NCI-H82 (cell line): ENCODE measurements around the gene NOC2L.
"Not testable (repeated sequence)": the region's sequence is repeated elsewhere in the genome, so short reads cannot be mapped to it uniquely, and the experiment has no call there.

Experiments used
- DNase-seq: peaks from one replicate; lab custom pipeline; 2025; lab: John Stamatoyannopoulos, UW

Gene NOC2L

DNA sequence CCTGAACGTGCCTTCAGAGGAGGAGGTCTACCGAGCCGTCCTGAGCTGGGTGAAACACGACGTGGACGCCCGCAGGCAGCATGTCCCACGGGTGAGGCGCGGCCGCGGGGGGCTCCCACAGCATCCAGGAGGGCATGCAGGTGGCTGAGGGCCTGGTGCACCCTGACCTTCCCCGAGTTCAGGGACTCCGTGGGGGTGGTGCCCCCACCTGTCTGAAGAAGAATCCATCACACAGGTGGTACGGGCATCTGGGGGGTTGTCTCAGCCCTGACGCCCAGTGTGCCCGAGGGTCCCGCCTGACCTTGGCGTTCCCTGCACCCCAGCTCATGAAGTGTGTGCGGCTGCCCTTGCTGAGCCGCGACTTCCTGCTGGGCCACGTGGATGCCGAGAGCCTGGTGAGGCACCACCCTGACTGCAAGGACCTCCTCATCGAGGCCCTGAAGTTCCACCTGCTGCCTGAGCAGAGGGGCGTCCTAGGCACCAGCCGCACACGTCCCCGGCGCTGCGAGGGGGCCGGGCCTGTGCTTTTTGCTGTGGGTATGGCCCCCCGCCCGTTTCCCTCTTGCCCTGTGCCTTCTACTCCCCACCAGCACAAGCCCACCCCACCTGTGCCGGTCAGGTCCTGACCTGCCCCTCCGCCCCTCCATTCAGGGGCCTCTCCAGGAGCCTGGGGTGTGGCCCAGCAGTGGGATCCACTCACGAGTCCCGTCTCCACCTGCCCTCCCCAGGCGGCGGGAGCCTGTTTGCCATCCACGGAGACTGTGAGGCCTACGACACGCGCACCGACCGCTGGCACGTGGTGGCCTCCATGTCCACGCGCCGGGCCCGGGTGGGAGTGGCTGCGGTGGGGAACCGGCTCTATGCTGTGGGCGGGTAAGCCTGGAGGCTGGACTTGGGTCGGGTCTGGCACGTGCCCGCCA lies 3.6 kb upstream of the NOC2L start:
- no peak for DNase-seq

DNA sequence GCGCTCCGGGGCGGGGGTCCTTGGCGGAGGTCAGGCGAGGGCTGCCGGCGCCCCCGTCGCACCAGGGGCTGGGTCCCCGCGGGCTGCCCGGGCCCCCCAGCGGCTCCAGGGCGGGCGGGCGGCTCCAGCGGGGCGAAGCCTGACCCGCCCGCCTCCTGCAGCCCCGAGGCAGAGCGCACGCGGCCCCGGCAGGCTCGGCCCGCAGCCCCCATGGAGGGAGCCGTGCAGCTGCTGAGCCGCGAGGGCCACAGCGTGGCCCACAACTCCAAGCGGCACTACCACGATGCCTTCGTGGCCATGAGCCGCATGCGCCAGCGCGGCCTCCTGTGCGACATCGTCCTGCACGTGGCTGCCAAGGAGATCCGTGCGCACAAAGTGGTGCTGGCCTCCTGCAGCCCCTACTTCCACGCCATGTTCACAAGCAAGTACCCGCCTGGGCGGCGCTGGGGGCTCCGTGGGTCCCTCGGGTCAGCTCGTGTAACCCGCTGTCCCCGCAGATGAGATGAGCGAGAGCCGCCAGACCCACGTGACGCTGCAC lies 2.1 kb upstream of the NOC2L start:
- DNase-seq = no peak

DNA sequence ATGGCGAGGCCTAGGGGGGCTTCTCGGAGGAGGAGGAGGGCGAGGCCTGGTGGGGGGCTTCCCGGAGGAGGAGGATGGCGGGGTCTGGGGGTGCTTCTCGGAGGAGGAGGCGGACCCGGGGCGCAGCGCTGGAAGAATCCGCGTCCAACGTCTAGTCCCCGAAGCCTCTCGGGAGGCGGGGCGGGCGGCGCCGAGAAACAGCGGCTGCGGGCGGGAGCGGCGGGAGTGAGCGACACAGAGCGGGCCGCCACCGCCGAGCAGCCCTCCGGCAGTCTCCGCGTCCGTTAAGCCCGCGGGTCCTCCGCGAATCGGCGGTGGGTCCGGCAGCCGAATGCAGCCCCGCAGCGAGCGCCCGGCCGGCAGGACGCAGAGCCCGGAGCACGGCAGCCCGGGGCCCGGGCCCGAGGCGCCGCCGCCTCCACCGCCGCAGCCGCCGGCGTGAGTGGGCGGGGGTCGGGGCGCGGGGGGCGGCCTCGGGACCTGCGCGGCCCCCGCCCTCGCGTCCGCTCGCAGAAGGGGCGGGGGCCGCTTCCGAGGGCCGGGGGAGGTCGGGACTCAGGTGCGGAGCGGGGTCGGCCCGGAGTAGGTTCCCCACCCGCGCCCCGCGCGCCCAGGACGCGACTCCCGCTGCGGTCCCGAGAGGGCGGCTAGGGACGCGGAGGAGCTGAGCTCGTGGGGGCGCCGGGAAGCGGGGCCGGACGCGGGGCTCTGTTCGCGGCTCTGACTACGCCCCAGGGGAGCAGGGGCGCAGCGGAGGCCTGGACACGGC lies 1.5 kb upstream of the NOC2L start, which contains the start of gene KLHL17:
TSS of gene KLHL17 (plus strand) at position 222 of the 769 bp plus-strand sequence. CDS start at position 332, 110 bp downstream.
- peak; percentile 84 for DNase-seq

DNA sequence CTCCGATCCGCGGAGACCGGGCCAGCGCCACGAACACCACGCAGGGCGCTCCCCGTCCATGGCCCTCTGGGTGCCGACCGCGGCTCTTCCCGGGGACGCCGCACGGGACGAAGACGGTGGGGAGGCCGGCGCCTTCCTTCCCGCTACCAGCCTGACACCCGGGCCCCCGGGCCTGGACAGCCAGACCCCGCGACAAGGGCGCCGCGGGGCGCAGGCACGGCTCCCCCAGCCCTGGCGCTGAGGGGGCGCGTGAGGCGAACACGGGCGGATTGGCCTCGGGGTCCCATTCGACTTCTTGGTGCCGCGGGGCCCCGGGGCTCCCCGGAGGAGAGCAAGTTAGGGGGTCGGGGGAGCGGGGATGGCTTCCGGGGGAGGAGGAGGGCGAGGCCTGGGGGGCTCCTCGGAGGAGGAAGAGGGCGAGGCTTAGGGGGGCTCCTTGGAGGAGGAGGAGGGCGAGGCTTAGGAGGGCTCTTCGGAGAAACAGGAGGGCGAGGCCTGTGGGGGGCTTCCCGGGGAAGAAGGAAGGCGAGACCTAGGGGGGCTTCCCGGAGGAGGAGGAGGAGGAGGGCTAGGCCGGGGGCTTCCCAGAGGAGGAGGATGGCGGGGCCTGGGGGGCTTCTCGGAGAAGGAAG lies 791 bp upstream of the NOC2L start:
- no peak for DNase-seq

DNA sequence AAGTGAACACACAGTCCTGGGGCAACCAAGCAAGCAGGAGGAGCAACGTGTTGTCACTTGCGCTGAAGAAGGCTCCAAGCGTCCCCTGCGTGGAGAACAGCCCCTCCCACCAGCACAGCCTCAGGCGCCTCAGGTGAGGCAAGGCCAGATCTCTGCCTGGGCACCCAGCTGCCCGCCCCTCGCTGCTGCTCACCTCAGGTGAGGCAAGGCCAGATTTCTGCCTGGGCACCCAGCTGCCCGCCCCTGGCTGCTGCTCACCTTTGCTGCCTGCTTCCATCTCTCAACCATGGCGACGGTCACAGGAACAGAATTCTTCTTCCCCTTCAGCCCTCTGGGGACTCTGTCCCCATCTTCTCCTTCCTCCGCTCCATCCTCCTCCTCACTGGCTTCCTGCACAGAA lies 2.4 kb downstream of the NOC2L start:
- DNase-seq = no peak

DNA sequence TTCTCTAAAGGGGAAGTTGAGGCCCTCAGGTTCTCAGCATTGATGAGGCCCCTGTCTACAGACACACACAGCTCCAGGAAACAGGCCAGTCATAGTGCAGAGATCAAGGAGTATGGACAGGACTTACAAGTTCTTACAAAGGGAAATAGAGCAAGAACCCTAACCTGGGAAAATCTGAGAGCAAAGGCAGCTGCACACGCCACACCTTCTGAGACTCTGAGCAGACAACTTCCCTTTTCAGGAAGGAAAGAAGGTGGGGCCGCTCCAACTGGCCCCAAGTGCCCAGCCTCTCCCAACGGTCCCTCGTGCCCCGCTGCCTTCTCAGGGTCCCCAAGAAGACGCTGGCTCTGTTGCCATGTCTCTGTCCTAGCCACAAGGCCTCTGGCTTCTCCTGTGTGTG lies 3.6 kb downstream of the NOC2L start:
- DNase-seq = no peak

DNA sequence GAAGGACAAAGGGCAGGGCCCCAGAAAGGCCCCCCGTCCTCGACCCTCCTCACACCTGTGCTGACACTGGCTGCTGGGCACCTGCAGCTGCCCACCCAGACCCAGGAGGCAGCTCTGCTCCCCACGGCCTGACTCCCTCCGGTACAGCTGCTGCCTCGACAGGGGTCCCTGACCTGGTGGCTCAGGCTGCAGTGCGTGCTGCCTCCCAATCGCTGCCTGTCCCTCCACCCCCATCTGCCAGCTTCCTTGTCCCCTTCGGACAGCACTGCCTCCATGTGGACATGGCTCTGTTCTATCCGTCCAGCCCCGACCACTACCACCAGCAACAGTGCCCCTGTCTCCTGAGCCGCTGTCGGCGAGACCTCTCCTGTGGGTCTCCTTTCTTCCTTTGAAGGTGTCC lies 4.1 kb downstream of the NOC2L start:
- DNase-seq = no peak

DNA sequence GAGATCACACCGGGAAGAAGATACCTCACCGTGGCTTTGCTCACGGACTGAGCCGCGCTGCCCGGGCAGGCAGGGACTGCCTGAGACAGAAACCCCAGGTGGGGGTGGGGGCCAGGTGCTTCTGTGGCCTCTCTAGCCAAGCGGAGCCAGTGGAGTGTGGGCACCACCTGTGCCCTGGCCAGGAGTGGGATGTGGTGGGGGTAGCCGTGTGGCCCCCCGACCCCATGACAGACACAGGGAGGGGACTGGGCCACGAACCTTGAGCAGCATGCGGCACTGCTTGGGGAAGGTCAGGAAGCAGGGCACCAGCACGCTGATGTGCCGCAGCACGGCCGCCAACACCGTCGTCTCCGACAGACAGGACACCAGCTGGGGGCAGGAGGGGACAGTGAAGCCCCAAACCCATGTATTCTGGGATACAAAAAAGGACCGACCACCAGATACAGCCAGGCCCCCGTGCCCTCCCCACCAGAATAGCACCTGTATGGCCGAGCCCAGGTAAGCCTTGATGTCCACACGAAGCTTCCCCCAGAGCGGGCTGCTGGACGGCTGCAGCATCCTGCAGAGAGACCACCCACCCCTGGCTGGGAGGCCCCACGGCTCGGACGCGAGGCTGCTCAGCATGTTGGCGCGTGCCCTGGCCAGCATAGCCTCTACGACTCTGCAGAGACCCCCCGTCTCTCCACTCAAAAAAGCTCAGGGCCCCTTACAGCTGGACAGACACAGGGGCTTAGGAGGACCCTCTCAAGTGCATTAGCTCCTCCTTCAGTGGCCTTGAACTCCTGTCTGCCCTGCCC lies 5.3 kb downstream of the NOC2L start:
- no peak for DNase-seq

DNA sequence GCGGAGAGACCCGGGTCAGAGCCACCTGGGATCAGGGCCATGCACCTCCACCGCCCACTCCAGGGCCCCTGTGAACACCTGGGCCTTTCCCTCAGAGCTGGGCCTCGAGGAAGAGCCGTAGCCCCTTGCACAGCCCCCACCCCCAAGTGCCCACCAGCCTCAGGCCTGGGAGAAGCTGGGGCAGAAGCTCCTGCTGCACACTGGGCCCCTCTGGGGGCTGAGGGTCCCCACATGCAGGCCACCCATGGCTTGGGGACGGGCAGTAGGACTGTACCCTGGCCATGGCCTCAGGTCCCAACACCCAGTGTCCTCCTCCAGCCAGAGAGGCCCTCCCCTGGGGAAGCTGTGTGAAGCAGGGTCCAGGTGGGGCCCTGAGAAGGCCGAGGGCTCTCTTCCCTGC lies 6.5 kb downstream of the NOC2L start:
- DNase-seq = no peak

DNA sequence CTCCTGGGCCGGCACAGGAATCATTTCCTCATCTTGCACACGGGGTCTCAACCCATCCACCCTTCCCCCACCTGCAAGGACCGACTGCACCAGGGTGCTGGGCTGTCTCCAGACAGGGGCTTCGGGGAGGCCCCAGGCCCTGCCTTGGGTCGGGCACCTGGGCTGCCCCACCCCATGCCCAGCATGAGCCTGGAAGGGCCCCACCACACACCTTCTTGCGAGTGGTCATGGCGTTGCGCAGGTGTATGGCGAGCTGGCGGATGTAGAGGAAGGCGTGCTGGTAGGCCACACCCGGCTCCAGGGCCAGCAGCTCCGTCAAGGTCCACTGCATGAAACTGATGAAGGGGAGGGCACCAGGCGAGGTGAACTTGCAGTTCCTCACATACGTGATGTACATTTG lies 6.9 kb downstream of the NOC2L start:
- DNase-seq = no peak

DNA sequence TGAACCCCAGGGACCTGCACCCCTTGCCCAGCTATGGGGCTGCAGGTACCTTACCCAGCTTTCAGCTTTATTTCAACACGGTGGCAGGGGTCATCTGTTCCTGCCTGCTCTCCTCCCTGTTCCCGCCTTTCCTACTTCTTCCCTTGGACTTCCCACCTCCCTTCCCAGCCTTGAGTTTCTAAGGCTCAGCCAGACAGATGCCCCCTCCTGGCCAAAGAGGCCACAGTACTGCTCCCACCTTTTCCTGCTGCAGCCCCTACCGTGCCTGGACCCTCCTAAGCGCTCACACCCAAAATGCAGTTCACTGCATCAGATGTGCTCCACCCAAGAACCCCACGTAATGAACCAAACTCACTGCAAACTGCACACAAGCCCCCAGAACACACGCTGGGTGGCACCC lies 7.7 kb downstream of the NOC2L start:
- DNase-seq = peak; percentile 67

DNA sequence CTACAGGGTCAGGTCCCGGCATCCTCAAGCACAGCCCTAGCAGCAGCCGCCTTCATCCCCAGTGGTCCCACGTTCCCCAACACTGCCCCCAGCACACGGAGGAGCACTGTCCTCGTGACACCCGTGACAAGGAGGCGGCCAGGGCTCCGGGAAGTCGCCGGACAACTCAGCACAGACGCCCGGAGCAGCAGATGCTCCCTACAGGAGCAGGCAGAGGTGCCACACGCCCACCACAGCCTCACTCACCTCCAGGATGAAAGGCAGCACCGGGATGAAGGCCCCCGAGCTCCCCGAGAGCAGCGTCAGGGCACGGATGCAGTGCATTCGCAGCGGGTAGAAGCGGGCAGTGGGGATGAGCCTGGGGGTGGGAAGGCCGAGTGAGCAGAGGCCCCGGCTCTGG lies 8.2 kb downstream of the NOC2L start:
- no peak for DNase-seq

DNA sequence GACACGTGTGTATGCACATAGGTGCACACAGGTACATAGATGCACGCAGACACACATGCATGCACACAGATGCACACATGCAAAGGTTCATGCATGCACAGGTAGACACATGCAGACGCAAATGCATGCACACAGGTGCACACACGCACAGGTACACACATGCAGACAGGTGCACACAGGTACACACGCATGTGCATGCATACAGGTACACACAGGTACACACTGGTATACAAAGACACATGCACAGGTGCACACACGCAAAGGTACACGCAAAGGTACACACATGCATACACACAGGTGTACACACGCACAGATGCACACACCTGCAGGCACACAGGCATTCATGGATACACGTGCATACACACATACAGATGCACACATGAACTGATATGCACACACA lies 8.8 kb downstream of the NOC2L start:
- no peak for DNase-seq

DNA sequence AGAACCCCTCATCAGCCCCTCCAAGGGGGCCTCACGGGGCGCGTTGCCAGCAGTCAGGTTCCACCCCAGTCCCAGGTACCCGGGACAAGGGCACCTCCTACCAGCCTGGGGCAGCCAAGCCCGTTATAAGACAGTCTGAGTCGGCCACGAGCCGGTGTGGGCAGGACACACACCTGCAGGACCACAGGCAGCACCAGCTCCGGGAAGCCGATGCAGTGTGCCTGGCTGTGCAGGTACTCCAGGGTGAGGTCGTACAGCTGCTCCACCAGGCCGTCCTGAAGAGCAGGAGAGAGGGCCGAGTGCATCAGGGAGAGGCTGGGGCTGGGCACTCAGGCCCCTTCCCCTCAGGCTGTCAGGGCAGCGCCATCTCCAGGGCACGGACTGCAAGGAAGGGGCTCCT lies 11.1 kb downstream of the NOC2L start:
- no peak for DNase-seq

DNA sequence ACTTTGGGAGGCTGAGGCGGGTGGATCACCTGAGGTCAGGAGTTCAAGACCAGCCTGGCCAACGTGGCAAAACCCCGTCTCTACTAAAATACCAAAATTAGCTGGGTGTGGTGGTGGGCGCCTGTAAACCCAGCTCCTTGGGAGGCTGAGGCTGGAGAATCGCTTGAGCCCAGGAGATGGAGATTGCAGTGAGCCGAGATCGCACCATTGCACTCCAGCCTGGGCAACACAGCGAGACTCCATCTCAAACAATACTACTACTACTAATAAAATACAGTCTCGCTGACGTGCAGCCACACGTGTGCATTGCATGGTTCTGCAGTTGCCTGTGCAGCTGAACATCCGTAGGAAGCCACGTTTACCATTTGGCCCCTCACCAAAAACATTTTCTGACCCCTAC lies 12.2 kb downstream of the NOC2L start:
- not testable (repeated sequence) for DNase-seq

DNA sequence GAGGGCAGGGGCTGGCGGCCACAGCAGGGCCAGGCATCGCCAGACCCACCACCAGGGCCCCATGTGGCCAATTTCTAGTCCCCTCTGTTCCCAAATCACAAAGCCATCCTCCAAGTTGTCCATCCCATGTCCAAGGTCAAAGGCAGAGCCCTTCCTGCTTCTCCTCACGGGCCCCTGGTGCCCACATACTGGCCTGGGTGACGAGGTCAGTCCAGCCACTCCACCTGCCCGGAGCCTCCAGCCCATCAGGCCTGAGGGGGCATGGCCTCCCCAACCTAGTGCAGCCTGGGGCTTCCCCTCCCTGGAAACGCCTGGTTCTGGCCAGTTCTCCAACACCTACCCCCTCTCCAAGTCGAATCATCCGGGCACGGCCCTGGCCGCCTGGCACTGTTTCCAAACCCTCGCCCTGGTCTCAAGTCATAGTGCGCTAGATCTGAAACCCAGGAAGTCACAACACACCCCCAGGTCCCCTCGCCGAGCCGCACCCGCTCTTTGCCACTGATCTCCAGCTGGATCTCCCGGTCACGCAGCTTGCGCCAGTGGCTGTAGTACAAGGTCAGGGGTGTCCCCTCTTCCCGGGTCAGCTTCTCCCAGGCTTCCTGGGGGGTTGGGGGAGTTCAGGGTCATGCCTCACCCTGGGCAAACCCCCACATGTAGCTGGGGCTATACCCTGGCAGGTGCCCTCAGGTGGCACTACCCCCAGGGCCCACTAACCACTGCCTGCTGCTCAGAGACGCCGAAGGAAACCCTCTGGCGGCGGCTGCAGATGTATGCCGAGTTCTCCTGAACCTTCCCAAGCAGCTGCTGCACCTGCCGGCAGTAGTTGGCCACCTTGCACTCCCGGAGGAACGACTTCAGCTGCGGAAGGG lies 13.1 kb downstream of the NOC2L start:
- no peak for DNase-seq

DNA sequence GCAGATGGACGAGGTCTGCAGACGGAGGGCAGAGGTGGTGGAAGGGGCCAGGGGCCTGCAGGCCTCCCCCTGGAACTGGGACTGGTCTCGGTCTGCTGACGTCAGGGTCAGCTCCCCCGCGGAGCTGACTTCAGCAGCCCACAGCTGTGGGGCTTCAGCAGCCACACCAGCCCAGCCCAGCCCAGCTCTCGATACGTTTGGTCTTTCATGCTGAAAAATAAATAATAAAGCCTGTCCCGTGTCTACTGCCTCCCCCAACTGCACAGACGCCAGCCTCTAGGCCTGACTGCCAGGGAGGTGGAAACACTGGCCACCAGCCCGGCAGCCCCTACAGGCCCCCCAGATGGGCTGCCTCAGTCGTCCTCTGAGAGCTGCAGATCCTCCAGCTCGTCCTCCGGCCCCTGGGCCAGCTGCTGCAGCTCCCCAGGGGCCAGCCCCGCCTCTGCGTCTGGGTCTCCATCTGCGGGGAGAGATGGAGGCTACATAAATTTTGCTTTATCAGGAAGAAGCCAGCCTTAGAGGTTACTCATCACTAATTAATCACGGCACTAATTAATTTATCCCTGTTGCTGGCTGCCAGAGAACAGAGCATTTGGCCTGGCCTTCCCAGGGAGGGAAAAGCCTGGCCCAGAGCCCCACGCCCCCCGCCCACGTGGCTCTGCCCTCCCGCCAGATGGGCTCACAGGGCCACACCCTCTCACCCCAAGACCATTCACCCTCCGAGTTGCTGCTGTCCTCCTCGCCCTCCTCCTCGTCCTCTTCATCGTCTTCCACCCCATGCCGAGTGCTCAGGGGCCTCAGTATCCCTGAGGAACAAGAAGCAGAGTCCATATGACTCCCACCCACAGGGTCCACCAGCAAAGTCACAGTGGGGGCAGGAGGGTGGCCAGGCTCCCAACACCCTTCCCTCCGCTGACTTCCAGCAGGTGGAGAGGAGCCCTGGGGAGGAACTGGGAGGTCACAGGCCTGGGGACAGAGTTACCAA lies 14.4 kb downstream of the NOC2L start:
- peak; percentile 98 for DNase-seq

DNA sequence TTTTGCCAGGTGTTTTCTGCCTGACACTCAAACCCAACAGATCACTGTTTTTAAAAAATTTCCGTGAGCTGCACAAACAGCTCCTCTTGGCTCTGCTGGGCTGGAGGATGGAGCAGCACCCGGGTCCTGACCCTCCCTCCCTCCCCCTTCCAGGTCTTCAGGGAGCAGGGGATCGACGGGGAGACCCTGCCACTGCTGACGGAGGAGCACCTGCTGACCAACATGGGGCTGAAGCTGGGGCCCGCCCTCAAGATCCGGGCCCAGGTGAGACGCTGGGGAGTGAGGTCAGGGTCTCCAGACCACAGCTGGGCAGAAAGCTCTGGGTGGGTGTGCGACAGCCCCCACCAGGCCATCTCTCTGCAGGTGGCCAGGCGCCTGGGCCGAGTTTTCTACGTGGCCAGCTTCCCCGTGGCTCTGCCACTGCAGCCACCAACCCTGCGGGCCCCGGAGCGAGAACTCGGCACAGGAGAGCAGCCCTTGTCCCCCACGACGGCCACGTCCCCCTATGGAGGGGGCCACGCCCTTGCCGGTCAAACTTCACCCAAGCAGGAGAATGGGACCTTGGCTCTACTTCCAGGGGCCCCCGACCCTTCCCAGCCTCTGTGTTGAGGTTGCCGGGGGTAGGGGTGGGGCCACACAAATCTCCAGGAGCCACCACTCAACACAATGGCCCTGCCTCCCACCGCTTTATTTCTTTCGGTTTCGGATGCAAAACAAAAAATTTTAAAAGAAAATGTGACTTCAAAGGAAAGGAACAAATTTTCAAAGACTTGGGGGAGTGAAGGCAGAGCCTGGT lies 15.3 kb downstream of the NOC2L start:
- DNase-seq = no peak
